ENCODE results near the gene PPP1R2.
"Not testable (repeated sequence)": the region's sequence is repeated elsewhere in the genome, so short reads cannot be mapped to it uniquely, and the experiment has no call there.

The PPP1R2 gene

GRCh38 chr3:195475614-195476013 lies 67.5 kb downstream of the PPP1R2 start:
- intact Hi-C loops (cut with micrococcal nuclease), result no loop called here
- Mint-ChIP-seq H3K4me3 (no peak overlapping the region), H3K27me3 (peaks cover 2% of the 10 kb centered on the region), H3K4me1 (ENCODE audit: low read depth) (no peaks in the 10 kb centered on the region), H3K27ac (no peak overlapping the region), H3K36me3 (ENCODE audit: low read depth) (no peaks in the 10 kb centered on the region), H3K9me3 (no peaks in the 10 kb centered on the region)

GRCh38 chr3:195475116-195475515 lies 68.0 kb downstream of the PPP1R2 start:
- intact Hi-C loops (cut with micrococcal nuclease); H3K27me3 Mint-ChIP-seq; H3K36me3 Mint-ChIP-seq (ENCODE audit: low read depth); H3K4me3 Mint-ChIP-seq; H3K4me1 Mint-ChIP-seq (ENCODE audit: low read depth); H3K9me3 Mint-ChIP-seq; H3K27ac Mint-ChIP-seq: not testable (repeated sequence)

DNA sequence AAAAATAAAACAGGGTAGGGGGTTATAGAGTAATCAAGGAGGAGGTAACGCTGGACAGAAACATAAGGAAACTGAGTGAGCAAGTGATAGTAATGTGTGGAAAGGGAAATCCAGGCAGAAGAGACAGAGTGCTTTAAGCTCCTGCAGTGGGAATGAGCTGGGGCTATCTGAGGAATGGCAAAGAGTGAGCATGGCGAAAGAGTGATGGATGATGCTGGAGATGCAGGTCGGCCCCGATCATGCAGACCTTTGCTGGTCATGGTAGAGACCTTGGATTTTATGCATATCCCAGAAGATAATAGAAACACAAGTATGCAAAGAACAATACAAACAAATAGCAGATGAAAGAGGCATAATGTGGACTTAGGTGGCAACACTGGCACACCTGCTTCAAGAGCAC lies 74.3 kb downstream of the PPP1R2 start:
- no peaks in the 10 kb centered on the region for H3K4me1 Mint-ChIP-seq (ENCODE audit: low read depth)
- no peak overlapping the region for H3K4me3 Mint-ChIP-seq
- H3K36me3 Mint-ChIP-seq (ENCODE audit: low read depth), result no peaks in the 10 kb centered on the region
- intact Hi-C loops (cut with micrococcal nuclease), result no loop called here
- H3K27ac Mint-ChIP-seq, result no peak overlapping the region
- peaks cover 16% of the 10 kb centered on the region for H3K9me3 Mint-ChIP-seq
- no peaks in the 10 kb centered on the region for H3K27me3 Mint-ChIP-seq

DNA sequence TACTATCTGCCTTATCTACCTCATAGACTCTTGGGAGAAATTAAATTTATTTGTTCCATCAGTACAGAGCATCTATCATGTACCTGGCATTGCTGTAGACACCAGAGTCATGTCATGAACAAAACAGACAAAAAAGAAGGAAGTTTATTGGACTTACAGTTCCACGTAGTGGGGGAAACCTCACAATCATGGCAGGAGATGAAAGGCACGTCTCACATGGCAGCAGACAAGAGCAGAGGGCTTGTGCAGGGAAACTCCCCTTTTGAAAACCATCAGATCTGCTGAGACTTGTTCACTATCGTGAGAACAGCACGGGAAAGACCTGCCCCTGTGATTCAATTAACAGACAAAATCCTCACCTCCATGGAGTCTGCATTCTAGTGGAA lies 74.7 kb downstream of the PPP1R2 start:
- Mint-ChIP-seq H3K4me3 (no peak overlapping the region), H3K36me3 (ENCODE audit: low read depth) (no peaks in the 10 kb centered on the region), H3K27ac (no peak overlapping the region), H3K27me3 (no peaks in the 10 kb centered on the region), H3K4me1 (ENCODE audit: low read depth) (no peaks in the 10 kb centered on the region), H3K9me3 (peaks cover 16% of the 10 kb centered on the region)
- intact Hi-C loops (cut with micrococcal nuclease), result no loop called here

GRCh38 chr3:195467641-195468390 lies 75.3 kb downstream of the PPP1R2 start:
- Mint-ChIP-seq H3K27ac (no peak overlapping the region), H3K4me3 (no peak overlapping the region), H3K27me3 (no peaks in the 10 kb centered on the region), H3K36me3 (ENCODE audit: low read depth) (no peaks in the 10 kb centered on the region), H3K9me3 (peaks cover 16% of the 10 kb centered on the region), H3K4me1 (ENCODE audit: low read depth) (no peaks in the 10 kb centered on the region)
- intact Hi-C loops (cut with micrococcal nuclease), result no loop called here

DNA sequence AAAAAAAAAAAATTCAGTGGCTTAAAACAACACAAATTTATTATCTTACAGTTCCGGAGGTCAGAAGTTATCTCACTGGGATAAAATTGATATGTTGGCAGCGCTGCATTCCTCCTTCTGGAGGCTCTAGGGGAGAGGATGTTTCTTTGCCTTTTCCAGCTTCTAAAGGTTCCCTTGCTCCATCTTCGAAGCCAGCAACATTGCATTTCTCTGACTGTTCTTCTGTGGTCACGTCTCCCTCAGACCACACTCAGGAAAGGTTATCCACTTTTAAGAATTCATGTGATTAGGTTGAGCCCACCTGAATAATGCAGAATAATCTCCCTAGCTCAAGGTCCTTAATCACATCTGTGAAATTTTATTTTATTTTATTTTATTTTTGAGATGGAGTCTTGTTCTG lies 76.9 kb downstream of the PPP1R2 start:
- H3K27me3 Mint-ChIP-seq, result no peaks in the 10 kb centered on the region
- H3K27ac Mint-ChIP-seq, result no peak overlapping the region
- no peak overlapping the region for H3K4me3 Mint-ChIP-seq
- H3K36me3 Mint-ChIP-seq (ENCODE audit: low read depth), result no peaks in the 10 kb centered on the region
- no peaks in the 10 kb centered on the region for H3K4me1 Mint-ChIP-seq (ENCODE audit: low read depth)
- intact Hi-C loops (cut with micrococcal nuclease), result no loop called here
- H3K9me3 Mint-ChIP-seq, result peaks cover 16% of the 10 kb centered on the region

Data from dendritic cell treated with granulocyte-macrophage colony-stimulating factor and Interleukin-4, amounts not matched to agents 40 ng/mL and 50 ng/mL, for 4 days (primary cell).